Kidney (tissue), 14 donors: ENCODE measurements around the gene DIRAS1. TPM values are rescaled to one million over a fixed set of nuclear protein-coding genes. Genes with fewer than 3 reads are reported as not detected.
"Not testable (repeated sequence)": the region's sequence is repeated elsewhere in the genome, so short reads cannot be mapped to it uniquely, and the experiment has no call there.

Experiments used
- DNase-seq, 5 donors: peaks; one replicate each; pipeline ENCODE4 v3.0.0-alpha.2; 2013 to 2020
- FAIRE-seq: peaks from 2 replicates; lab custom pipeline; 2012; peaks lifted over from hg19 to GRCh38; lab: Jason Lieb, UNC
- H3K27ac ChIP-seq, 2 donors: one replicate each; pipeline ENCODE4 v1.7.0; 2013; ENCODE audit warnings: low read depth in 2 of 2, low read length in 2 of 2, inconsistent platforms in 1 of 2
- H3K27me3 ChIP-seq: one replicate; pipeline ENCODE4 v1.7.1; 2013; ENCODE audit warnings: low read length, inconsistent platforms; ENCODE audit not compliant: control insufficient read depth, insufficient read depth
- H3K36me3 ChIP-seq, 3 donors: one replicate each; pipeline versions ENCODE4 v1.7.0 to v1.7.1; 2013; ENCODE audit warnings: low read length in 3 of 3, control low read depth in 1 of 3, inconsistent platforms in 1 of 3; ENCODE audit not compliant: insufficient read depth in 3 of 3, control insufficient read depth in 2 of 3
- H3K4me1 ChIP-seq, 3 donors: one replicate each; pipeline versions ENCODE4 v1.7.0 to v1.7.1; 2013; ENCODE audit warnings: low read length in 3 of 3, inconsistent platforms in 1 of 3, low read depth in 1 of 3; ENCODE audit not compliant: control insufficient read depth in 2 of 3, insufficient read depth in 2 of 3
- H3K4me3 ChIP-seq, 3 donors: one replicate each; pipeline versions ENCODE4 v1.7.0 to v1.8.1; 2013; ENCODE audit warnings: low read length in 3 of 3, control low read depth in 1 of 3, inconsistent platforms in 1 of 3
- H3K9ac ChIP-seq, 3 donors: one replicate each; pipeline versions ENCODE4 v1.7.0 to v1.7.1; 2013; ENCODE audit warnings: low read length in 3 of 3, control low read depth in 1 of 3, inconsistent platforms in 1 of 3
- H3K9me3 ChIP-seq, 3 donors: one replicate each; pipeline versions ENCODE4 v1.7.0 to v1.7.1; 2013; ENCODE audit warnings: low read length in 3 of 3, control low read depth in 1 of 3, inconsistent platforms in 1 of 3; ENCODE audit not compliant: control insufficient read depth in 2 of 3, insufficient read depth in 1 of 3
- CTCF ChIP-seq: IDR thresholded peaks from 3 replicates; pipeline ENCODE4 v1.5.1; 2012; ENCODE audit warnings: mild to moderate bottlenecking, moderate library complexity, borderline replicate concordance; ENCODE audit not compliant: insufficient read depth; ENCODE audit errors: extremely low read depth
- intact Hi-C: fragments of 100-400 bp; cut with DNase I; formaldehyde crosslinking; loops from one replicate; pipeline ENCODE4 v1.11.1; 2022
- polyA plus RNA-seq: library from polyadenylated mRNA; stranded (reverse); fragments of 350-450 nt; fragmentation: Illumina TruSeq; extraction: RNeasy Lipid Tissue Mini Kit (QIAGEN cat#74804); gene quantifications from one replicate; pipeline ENCODE4 v1.2.3, GENCODE V29; 2014; ENCODE audit warnings: low read depth, low replicate concordance; ENCODE audit not compliant: insufficient read depth
- total RNA-seq: library from RNA; stranded (reverse); fragmentation: NEBNext Ultra II Directional; extraction: Animal tissue kit (Norgen Biotek cat#: 25700); gene quantifications from one replicate; pipeline ENCODE4 v1.2.1, GENCODE V29; 2021
- donor health status: control.
- donor health status: control.
- donor health status: control.
- donor health status: control.
- donor health status: control.
- donor health status: DM: yes; HTN: yes; CAD: no.
- donor health status: Normal renal cell carcinoma (clear cell type).

Gene DIRAS1
- total and polyA plus RNA-seq, 2 donors from 2014 or later: 2.3 to 7.6 TPM

DNA sequence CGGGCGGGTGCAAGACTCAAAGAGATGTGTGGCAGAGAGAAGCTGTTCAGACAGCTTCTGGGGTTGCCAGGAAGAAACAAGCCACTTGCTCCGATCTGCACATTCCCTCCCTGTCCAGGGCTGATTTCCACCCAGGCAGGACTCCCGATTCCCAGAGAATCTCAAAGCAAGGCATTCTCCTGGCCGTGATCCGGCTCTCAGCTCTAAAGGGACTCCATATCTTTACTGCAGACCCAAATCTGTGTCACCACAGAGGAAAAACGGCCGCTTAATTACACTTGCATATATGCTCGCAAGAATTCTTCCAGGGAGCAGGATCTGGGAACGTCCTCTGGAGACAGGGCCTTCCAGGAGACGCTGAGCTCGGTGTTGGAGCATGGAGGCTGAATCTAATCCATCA, 44.3 kb downstream of the DIRAS1 start:
- H3K27me3 ChIP-seq: no peaks in the 10 kb centered on the region
- H3K9me3 ChIP-seq: no peaks in the 10 kb centered on the region
- intact Hi-C loops: no loop called here
- no peaks in the 10 kb centered on the region for H3K36me3 ChIP-seq
- no peak overlapping the region for H3K4me3 ChIP-seq
- peaks cover 0 to 2% (median 0%) of the 10 kb centered on the region in 3 donors for H3K4me1 ChIP-seq
- H3K27ac ChIP-seq: no peak overlapping the region
- no peak for TF ChIP-seq CTCF
- no peak overlapping the region for H3K9ac ChIP-seq
- no peak for FAIRE-seq
- DNase-seq: no peak

DNA sequence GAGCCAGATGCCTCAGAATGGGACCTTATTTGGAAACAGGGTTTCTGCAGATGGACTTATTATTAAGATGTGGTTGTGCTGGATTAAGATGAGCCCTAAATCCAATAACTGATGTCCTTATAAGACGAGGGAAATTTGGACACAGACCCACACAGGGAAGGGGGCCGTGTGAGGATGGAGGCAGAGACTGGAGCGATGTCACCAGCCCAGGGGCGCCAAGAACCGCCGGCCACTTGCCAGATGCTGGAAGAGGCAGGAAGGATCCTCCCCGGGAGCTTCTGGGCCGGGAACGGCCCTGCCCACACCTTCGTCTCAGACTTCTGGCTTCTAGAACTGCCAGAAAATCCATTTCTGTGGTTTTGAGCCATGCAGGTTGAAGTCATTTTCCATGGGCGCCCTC, 45.3 kb downstream of the DIRAS1 start:
- Histone ChIP-seq H3K9me3 (no peaks in the 10 kb centered on the region), H3K4me1 (peaks cover 0 to 2% (median 0%) of the 10 kb centered on the region in 3 donors), H3K9ac (no peak overlapping the region), H3K36me3 (no peaks in the 10 kb centered on the region), H3K4me3 (no peak overlapping the region), H3K27me3 (no peaks in the 10 kb centered on the region), H3K27ac (no peak overlapping the region)
- DNase-seq (no peak), FAIRE-seq (no peak)
- intact Hi-C loops: no loop called here
- no peak for TF ChIP-seq CTCF

DNA sequence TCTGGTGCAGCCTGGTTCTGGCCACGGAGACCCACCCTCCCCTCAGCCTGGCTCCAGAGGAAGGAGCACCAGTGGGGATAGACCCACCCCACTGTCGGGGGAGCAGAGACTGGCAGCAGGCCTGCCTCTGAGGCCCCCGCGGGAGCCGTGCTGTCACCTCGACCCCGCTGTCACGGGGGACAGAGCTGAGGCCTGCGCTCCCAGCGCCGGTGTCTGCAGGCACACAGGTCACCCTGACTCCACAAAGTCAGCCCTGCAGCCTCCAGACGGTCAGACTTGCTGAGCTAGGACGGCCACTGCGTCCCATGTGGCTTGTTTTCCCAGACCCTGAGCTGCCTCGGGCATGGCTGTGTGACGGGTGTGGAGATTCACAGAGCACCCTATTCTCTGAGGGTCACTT, 51.0 kb downstream of the DIRAS1 start:
- no peak for TF ChIP-seq CTCF
- Histone ChIP-seq H3K9me3 (no peaks in the 10 kb centered on the region), H3K27ac (no peak overlapping the region), H3K4me1 (peaks cover 0 to under 1% (median 0%) of the 10 kb centered on the region in 3 donors), H3K27me3 (no peaks in the 10 kb centered on the region), H3K36me3 (no peaks in the 10 kb centered on the region), H3K4me3 (no peak overlapping the region), H3K9ac (no peak overlapping the region)
- FAIRE-seq (no peak), DNase-seq (no peak)
- intact Hi-C loops: no loop called here

- H3K27ac ChIP-seq: no peak overlapping the region
- H3K4me1 ChIP-seq: peaks cover 0 to 5% (median 4%) of the 10 kb centered on the region in 3 donors
- H3K9ac ChIP-seq: no peak overlapping the region
- TF ChIP-seq CTCF: no peak
- intact Hi-C loops: no loop called here
- H3K4me3 ChIP-seq: no peak overlapping the region
- FAIRE-seq (no peak), DNase-seq (no peak)
- no peaks in the 10 kb centered on the region for H3K36me3 ChIP-seq
- H3K9me3 ChIP-seq: no peaks in the 10 kb centered on the region
- no peaks in the 10 kb centered on the region for H3K27me3 ChIP-seq
Observed at GRCh38 chr19:2668175-2668763, 52.9 kb downstream of the DIRAS1 start.

- H3K27me3 ChIP-seq, H3K36me3 ChIP-seq, intact Hi-C loops, H3K9ac ChIP-seq, FAIRE-seq, H3K4me1 ChIP-seq, H3K4me3 ChIP-seq, H3K27ac ChIP-seq, DNase-seq, H3K9me3 ChIP-seq: not testable (repeated sequence)
Observed at GRCh38 chr19:2667349-2667748, 53.8 kb downstream of the DIRAS1 start.
